Neural crest cell (in vitro differentiated cells): ENCODE measurements around the gene INTS14. TPM values are rescaled to one million over a fixed set of nuclear protein-coding genes. Genes with fewer than 3 reads are reported as not detected.

Experiments used
- DNase-seq: peaks from one replicate; pipeline ENCODE4 v3.0.0; 2021; ENCODE audit warnings: low read depth, mixed read lengths, low spot score
- H3K27ac Mint-ChIP-seq: one replicate; pipeline ENCODE4 v1.8.0; 2021; ENCODE audit warnings: mild to moderate bottlenecking, mixed read lengths; ENCODE audit not compliant: unreplicated experiment
- H3K27me3 Mint-ChIP-seq: 2 replicates; pipeline ENCODE4 v1.8.0; 2021; ENCODE audit warnings: low read depth, mild to moderate bottlenecking, mixed read lengths
- H3K36me3 Mint-ChIP-seq: 2 replicates; pipeline ENCODE4 v1.8.0; 2021; ENCODE audit warnings: low read depth, mild to moderate bottlenecking, mixed read lengths
- H3K4me1 Mint-ChIP-seq: 2 replicates; pipeline ENCODE4 v1.8.0; 2021; ENCODE audit warnings: mixed read lengths
- H3K4me3 Mint-ChIP-seq: one replicate; pipeline ENCODE4 v1.8.0; 2021; ENCODE audit warnings: mild to moderate bottlenecking, mixed read lengths
- H3K9me3 Mint-ChIP-seq: 2 replicates; pipeline ENCODE4 v1.8.0; 2021; ENCODE audit warnings: mixed read lengths
- total RNA-seq: library from RNA; stranded (reverse); gene quantifications from 2 replicates; pipeline ENCODE4 v1.2.1, GENCODE V29; 2021
- TF ChIP-seq, protein P1 (sequence below): fragments of 200-600 bp; sonication (generic); conservative IDR thresholded peaks from 2 replicates; pipeline ENCODE4 v1.5.0; 2021; ENCODE audit warnings: antibody characterized with exemption, mild to moderate bottlenecking

INTS14 gene
- total RNA-seq, 1 donor from 2014 or later, result 53.1 TPM

DNA sequence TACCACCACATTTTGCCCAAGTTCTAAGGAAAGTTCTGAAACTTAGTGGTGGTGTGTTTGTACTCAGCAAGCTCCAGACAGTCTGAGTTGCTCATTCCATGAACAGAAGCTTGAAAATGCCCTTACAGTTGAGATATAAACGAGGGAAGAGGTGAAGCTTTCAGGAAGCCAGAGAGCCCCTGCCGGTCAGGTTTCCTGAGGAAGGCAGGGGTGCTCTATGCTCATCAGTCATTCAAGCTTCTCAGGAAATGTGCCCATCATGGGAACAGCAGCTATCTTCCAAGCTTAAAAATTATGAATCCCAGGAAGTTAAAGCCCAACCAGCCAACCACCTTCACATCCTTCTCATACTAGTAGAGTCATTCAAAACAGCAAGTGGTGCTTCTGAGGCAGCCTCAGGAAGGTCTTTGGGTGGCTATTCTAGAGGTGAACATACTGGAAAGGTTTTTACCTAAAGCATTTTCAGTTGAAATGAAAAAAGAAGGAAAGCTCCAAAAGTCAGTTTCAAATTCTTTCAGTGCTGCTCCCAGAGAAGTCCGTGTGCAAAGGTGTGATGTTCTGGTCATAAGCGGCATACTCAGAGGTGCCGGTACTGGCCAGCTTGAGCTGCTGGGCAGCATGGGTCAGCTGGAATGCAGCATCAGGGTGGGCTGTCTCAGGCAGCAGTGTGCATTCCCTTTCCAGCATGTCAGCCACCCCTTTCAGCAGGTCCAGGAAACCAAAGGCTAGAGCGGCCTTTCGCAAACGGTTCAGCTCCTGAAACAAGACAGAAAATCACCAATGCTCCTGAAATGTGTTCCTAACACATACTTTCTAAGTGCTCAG is 31.8 kb downstream of the INTS14 start:
- TF ChIP-seq, protein P1, sequence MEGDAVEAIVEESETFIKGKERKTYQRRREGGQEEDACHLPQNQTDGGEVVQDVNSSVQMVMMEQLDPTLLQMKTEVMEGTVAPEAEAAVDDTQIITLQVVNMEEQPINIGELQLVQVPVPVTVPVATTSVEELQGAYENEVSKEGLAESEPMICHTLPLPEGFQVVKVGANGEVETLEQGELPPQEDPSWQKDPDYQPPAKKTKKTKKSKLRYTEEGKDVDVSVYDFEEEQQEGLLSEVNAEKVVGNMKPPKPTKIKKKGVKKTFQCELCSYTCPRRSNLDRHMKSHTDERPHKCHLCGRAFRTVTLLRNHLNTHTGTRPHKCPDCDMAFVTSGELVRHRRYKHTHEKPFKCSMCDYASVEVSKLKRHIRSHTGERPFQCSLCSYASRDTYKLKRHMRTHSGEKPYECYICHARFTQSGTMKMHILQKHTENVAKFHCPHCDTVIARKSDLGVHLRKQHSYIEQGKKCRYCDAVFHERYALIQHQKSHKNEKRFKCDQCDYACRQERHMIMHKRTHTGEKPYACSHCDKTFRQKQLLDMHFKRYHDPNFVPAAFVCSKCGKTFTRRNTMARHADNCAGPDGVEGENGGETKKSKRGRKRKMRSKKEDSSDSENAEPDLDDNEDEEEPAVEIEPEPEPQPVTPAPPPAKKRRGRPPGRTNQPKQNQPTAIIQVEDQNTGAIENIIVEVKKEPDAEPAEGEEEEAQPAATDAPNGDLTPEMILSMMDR, result no peak
- DNase-seq, result no peak
- Mint-ChIP-seq H3K4me3 (no peak overlapping the region), H3K4me1 (peaks cover 40% of the 10 kb centered on the region), H3K9me3 (no peaks in the 10 kb centered on the region), H3K27me3 (no peaks in the 10 kb centered on the region), H3K36me3 (peaks cover 14% of the 10 kb centered on the region), H3K27ac (no peak overlapping the region)

DNA sequence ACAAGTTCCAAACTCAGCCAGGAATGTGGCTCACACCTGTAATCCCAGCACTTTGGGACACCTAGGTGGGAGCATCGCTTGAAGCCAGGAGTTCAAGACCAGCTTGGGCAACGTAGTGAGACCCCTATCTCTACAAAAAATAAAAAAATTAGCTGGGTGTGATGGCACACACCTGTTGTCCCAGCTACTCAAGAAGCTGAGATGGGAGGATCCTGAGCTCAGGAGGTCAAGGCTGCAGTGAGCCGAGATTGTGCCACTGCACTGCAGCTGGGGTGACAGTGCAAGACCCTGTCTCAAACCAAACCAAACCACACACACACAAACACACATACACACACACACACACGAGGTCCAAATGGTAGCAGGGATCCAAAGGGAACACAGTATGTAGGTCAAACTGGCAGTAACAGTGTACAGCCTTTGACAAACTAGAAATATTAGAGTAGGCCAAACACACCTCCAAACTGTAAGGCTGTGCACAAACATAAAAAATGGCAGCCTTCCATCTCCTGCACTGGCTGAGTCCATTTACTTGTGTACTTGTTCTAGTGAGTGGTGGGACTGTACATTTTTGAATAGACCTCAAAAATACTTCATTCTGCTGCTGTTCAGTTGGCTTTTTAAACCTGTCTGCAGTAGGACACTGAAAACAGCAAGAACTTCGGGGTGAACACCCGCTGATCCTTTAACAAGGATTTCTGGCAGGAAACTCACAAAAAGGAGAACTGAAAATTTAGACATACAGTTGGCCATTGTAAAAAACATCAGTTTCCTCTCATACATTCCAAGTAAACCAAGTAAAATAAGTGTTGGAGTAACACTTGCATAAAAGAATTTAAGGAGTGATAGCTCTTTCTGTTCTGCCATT is 33.6 kb downstream of the INTS14 start:
- H3K36me3 Mint-ChIP-seq, result peaks cover 14% of the 10 kb centered on the region
- H3K27ac Mint-ChIP-seq, result peak overlapping the region; percentile 70
- H3K27me3 Mint-ChIP-seq, result no peaks in the 10 kb centered on the region
- H3K4me3 Mint-ChIP-seq, result no peak overlapping the region
- no peak for DNase-seq
- H3K9me3 Mint-ChIP-seq, result no peaks in the 10 kb centered on the region
- TF ChIP-seq, protein P1, result no peak
- H3K4me1 Mint-ChIP-seq, result peaks cover 23% of the 10 kb centered on the region

DNA sequence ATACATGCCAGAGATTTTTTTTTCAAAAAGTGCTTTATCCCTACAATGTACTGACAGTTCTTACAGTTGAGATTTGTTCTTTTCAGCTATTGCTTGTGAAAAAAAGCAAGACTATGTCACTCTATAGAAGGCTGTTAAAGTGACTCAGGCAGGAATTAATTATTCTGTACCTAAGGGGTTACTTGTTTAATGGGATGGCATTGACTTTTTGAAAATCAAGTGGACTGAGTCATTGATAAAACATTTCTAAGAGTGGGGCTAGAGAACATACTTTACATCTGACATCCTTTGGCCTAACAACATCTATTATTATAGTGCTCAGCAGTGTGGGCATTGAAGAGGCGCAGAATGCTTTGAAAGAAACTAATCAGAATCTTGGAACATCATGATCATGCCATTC is 34.3 kb downstream of the INTS14 start:
- TF ChIP-seq, protein P1, result no peak
- Mint-ChIP-seq H3K4me1 (peaks cover 16% of the 10 kb centered on the region), H3K27ac (no peak overlapping the region), H3K36me3 (peaks cover 7% of the 10 kb centered on the region), H3K9me3 (no peaks in the 10 kb centered on the region), H3K27me3 (no peaks in the 10 kb centered on the region), H3K4me3 (no peak overlapping the region)
- DNase-seq, result no peak

DNA sequence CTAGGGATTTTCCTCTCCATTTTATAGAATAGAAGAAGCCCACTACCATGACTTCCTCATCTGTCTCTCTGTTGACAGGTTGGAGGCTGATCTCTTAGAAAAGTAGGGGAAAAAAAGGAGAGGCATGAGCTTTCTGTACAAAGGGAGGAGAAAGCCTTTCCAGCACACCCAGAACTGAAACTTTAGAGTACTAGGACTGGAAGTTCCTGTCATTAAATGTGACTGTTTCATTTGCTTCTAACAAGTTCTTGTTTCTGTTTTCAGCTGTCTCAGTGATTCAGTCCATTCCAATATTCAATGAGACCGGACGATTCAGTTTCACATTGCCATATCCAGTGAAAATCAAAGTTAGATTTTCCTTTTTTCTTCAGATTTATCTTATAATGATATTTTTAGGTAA is 39.0 kb downstream of the INTS14 start:
- H3K36me3 Mint-ChIP-seq, result peaks cover 15% of the 10 kb centered on the region
- TF ChIP-seq, protein P1, result no peak
- no peaks in the 10 kb centered on the region for H3K27me3 Mint-ChIP-seq
- DNase-seq, result no peak
- H3K9me3 Mint-ChIP-seq, result no peaks in the 10 kb centered on the region
- no peak overlapping the region for H3K27ac Mint-ChIP-seq
- no peaks in the 10 kb centered on the region for H3K4me1 Mint-ChIP-seq
- H3K4me3 Mint-ChIP-seq, result no peak overlapping the region

DNA sequence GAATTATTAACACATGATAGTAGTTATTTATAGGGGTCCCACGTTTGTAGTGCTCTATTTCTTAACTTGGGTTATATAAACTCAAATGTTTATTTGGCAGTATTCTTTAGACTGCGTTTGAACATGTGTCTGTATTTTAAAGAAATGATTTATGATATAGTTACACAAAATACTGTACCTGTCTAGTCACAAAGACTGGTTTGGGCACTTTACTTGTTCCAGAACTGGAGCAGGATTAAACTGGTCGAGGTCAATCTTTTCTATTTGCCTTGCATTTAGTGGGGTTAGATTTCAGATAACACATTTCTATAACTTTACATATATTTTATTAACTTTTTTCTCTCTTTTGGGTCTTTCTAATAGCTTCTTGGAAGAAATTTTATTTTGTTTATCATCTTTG is 41.2 kb downstream of the INTS14 start:
- no peaks in the 10 kb centered on the region for H3K4me1 Mint-ChIP-seq
- TF ChIP-seq, protein P1, result no peak
- no peak overlapping the region for H3K4me3 Mint-ChIP-seq
- peaks cover 34% of the 10 kb centered on the region for H3K36me3 Mint-ChIP-seq
- no peak overlapping the region for H3K27ac Mint-ChIP-seq
- H3K27me3 Mint-ChIP-seq, result no peaks in the 10 kb centered on the region
- peaks cover 5% of the 10 kb centered on the region for H3K9me3 Mint-ChIP-seq
- no peak for DNase-seq
